Activated naive CD4-positive, alpha-beta T cell treated with anti-CD3 and anti-CD28 coated beads for 36 hours (primary cell): ENCODE results near the gene RBM27. TPM values are rescaled to one million over a fixed set of nuclear protein-coding genes. Genes with fewer than 3 reads are reported as not detected.
"Not testable (repeated sequence)": the region's sequence is repeated elsewhere in the genome, so short reads cannot be mapped to it uniquely, and the experiment has no call there.

Source experiments
- CTCF ChIA-PET: fragments of 350-600 bp; sonication (Branson Sonifier 250); formaldehyde crosslinking; loops from one replicate; lab custom pipeline; 2021; ENCODE audit warnings: antibody characterized with exemption; lab: Charles Lee
- DNase-seq: peaks from one replicate; pipeline ENCODE4 v3.0.0-alpha.2; 2020
- H3K27ac Mint-ChIP-seq: one replicate; pipeline ENCODE4 v1.8.0; 2021; ENCODE audit warnings: mild to moderate bottlenecking, mixed read lengths
- H3K27me3 Mint-ChIP-seq: one replicate; pipeline ENCODE4 v1.8.0; 2021; ENCODE audit warnings: low read depth, mixed read lengths
- H3K36me3 Mint-ChIP-seq: one replicate; pipeline ENCODE4 v1.8.0; 2021; ENCODE audit warnings: low read depth, mixed read lengths
- H3K4me1 Mint-ChIP-seq: one replicate; pipeline ENCODE4 v1.8.0; 2021; ENCODE audit warnings: low read depth, mixed read lengths
- H3K4me3 Mint-ChIP-seq: one replicate; pipeline ENCODE4 v1.8.0; 2021; ENCODE audit warnings: mild to moderate bottlenecking, moderate library complexity, mixed read lengths
- H3K9me3 Mint-ChIP-seq: one replicate; pipeline ENCODE4 v1.8.0; 2021; ENCODE audit warnings: mixed read lengths
- intact Hi-C: fragments of 100-400 bp; cut with micrococcal nuclease; formaldehyde crosslinking; loops from one replicate; pipeline ENCODE4 v1.15.1; 2023
- total RNA-seq, 2 experiments: library from RNA; stranded (reverse); gene quantifications; one replicate each; pipeline ENCODE4 v1.2.3, GENCODE V29; 2021

The RBM27 gene
- total RNA-seq, 2 experiments from 2014 or later, result 14.8 to 18.3 TPM

- intact Hi-C loops, result no loop called here
These were observed 15.0 kb upstream of the RBM27 start for GRCh38 chr5:146188358-146188757.

GRCh38 chr5:146192571-146193043, 10.8 kb upstream of the RBM27 start:
- Mint-ChIP-seq H3K36me3 (no peaks in the 10 kb centered on the region), H3K4me1 (no peaks in the 10 kb centered on the region), H3K27ac (no peak overlapping the region), H3K9me3 (no peaks in the 10 kb centered on the region), H3K4me3 (no peak overlapping the region), H3K27me3 (peaks cover 5% of the 10 kb centered on the region)
- no peak for DNase-seq
- CTCF ChIA-PET, result interaction anchor here (1.0 kb wide), 2 partner anchors 13 to 19 kb away, joined by 3 read pairs; no protein-coding TSS in a partner anchor
- intact Hi-C loops, result no loop called here

More at GRCh38 chr5:146188358-146188757, 15.0 kb upstream of the RBM27 start:
- H3K9me3 Mint-ChIP-seq, result no peaks in the 10 kb centered on the region
- H3K27me3 Mint-ChIP-seq, result peaks cover 5% of the 10 kb centered on the region
- H3K4me1 Mint-ChIP-seq, result peaks cover 9% of the 10 kb centered on the region
- H3K36me3 Mint-ChIP-seq, result no peaks in the 10 kb centered on the region
- no peak for DNase-seq
- H3K27ac Mint-ChIP-seq, result no peak overlapping the region
- no peak overlapping the region for H3K4me3 Mint-ChIP-seq
- CTCF ChIA-PET, result interaction anchor here (0.6 to 0.7 kb wide), 3 partner anchors 14 to 743 kb away, joined by 3 to 4 read pairs (median 4); no protein-coding TSS in a partner anchor

DNA sequence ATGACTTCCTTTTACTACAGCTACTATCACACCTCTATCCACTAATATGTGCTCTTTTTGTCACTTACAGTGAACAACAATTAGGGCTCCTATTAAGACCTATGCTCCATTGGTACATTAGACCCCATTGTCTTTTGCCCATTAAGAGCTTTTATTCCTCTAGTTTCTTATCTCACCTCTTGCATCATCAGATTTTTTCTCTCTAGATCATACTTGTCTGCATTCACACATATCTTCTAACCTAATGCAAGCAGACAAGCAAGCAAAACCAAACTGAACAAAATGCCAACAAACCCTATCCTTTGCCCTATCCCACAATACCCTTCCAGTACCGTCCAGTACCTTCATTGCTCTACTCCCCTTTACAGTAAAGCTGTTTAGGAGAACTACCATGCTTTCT, 10.1 kb upstream of the RBM27 start:
- intact Hi-C loops, result no loop called here
- H3K27ac Mint-ChIP-seq, result no peak overlapping the region
- no peak overlapping the region for H3K4me3 Mint-ChIP-seq
- CTCF ChIA-PET, result interaction anchor here (1.0 kb wide), 2 partner anchors 12 to 19 kb away, joined by 3 read pairs; no protein-coding TSS in a partner anchor
- no peaks in the 10 kb centered on the region for H3K9me3 Mint-ChIP-seq
- H3K27me3 Mint-ChIP-seq, result peaks cover 5% of the 10 kb centered on the region
- no peaks in the 10 kb centered on the region for H3K36me3 Mint-ChIP-seq
- H3K4me1 Mint-ChIP-seq, result no peaks in the 10 kb centered on the region
- no peak for DNase-seq

DNA sequence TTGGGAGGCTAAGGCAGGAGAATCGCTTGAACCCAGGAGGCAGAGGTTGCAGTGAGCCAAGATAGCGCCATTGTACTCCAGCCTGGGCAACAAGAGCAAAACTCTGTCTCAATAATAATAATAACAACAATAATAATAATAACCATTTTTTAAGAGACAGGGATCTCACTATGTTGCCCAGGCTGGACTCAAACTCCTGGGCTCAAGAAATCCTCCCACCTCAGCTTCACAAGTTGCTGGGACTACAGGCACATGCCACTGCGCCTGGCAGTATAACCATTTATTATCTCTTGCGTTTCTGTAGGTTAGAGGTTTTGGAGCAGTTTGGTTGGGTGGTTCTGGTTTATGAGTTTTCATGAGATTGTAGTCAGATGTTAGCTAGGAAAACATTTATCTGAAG, 8.4 kb upstream of the RBM27 start:
- CTCF ChIA-PET, H3K36me3 Mint-ChIP-seq, intact Hi-C loops, H3K27ac Mint-ChIP-seq, H3K9me3 Mint-ChIP-seq, H3K27me3 Mint-ChIP-seq, H3K4me3 Mint-ChIP-seq, DNase-seq, H3K4me1 Mint-ChIP-seq: not testable (repeated sequence)

DNA sequence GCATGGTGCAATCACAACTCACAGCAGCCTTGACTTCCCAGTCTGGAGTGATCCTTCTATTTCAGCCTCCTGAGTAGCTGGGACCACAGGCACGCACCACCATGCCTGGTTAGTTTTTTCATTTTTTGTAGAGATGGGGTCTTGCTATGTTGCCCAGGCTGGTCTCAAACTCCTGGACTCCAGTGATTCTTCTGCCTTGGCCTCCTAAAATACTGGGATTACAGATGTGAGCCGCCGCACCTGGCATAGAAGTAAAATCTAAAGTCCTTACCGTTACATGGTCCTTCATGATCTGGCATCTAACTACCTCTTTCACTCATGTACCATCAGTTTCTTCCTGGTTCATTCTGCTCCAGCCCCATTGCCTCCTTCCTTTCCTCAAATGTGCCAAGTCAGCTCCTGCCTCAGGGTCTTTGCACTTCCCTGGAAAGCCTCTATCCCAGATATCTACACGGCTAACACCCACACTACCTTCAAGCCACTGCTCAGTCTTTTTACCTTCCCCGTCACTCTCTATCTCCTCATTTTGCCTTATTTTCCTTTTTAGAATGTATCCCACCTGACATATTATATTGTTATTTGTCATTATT, 6.9 kb upstream of the RBM27 start:
- H3K9me3 Mint-ChIP-seq, result no peaks in the 10 kb centered on the region
- intact Hi-C loops, result no loop called here
- CTCF ChIA-PET, result no interaction called here
- H3K27me3 Mint-ChIP-seq, result peaks cover 2% of the 10 kb centered on the region
- no peak for DNase-seq
- H3K36me3 Mint-ChIP-seq, result no peaks in the 10 kb centered on the region
- H3K4me3 Mint-ChIP-seq, result no peak overlapping the region
- H3K27ac Mint-ChIP-seq, result no peak overlapping the region
- no peaks in the 10 kb centered on the region for H3K4me1 Mint-ChIP-seq

DNA sequence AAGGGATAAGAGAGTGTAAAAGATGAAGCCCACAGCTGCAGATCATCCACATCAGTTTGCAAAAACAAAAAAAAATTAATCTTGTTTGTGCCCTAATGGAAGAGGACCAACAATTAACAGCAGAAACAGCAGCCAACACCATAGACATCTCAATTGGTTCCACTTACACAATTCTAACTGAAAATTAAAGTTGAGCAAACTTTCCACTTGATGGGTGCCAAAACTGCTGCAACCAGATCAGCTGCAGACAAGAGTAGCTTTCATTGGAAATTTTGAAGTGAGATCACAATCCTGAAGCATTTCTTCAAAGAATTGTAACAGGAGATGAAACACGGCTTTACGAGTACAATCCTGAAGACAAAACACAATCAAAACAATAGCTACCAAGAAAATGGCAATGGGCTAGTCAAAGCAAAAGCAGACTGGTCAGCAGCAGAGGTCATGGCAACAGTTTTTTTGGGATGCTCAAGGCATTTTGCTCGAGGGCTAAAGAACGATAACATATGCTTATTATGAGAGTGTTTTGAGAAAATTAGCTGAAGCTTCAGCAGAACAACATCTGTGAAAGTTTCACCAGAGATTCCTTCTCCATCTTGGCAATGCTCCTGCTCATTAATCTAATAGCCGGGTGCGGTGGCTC, 4.1 kb upstream of the RBM27 start:
- H3K27me3 Mint-ChIP-seq, result no peaks in the 10 kb centered on the region
- H3K4me3 Mint-ChIP-seq, result no peak overlapping the region
- H3K27ac Mint-ChIP-seq, result no peak overlapping the region
- H3K9me3 Mint-ChIP-seq, result no peaks in the 10 kb centered on the region
- intact Hi-C loops, result no loop called here
- CTCF ChIA-PET, result no interaction called here
- no peaks in the 10 kb centered on the region for H3K36me3 Mint-ChIP-seq
- DNase-seq, result no peak
- peaks cover 4% of the 10 kb centered on the region for H3K4me1 Mint-ChIP-seq

- H3K4me1 Mint-ChIP-seq, intact Hi-C loops, H3K4me3 Mint-ChIP-seq, H3K9me3 Mint-ChIP-seq, H3K27ac Mint-ChIP-seq, H3K36me3 Mint-ChIP-seq, DNase-seq, CTCF ChIA-PET, H3K27me3 Mint-ChIP-seq: not testable (repeated sequence)
These were observed 1.6 kb upstream of the RBM27 start for GRCh38 chr5:146201795-146202194.

- no peak for DNase-seq
These were observed 427 bp downstream of the RBM27 start for GRCh38 chr5:146203872-146204192.

GRCh38 chr5:146205499-146206202, 2.2 kb downstream of the RBM27 start:
- CTCF ChIA-PET, result interaction anchor here (0.6 to 0.8 kb wide), 3 partner anchors 13 to 37 kb away, joined by 3 to 5 read pairs (median 3); no protein-coding TSS in a partner anchor
- Mint-ChIP-seq H3K27ac (peak overlapping the region; percentile 68), H3K36me3 (peaks cover 5% of the 10 kb centered on the region), H3K4me1 (peaks cover 29% of the 10 kb centered on the region), H3K9me3 (no peaks in the 10 kb centered on the region), H3K4me3 (peak overlapping the region; percentile 54), H3K27me3 (no peaks in the 10 kb centered on the region)
- intact Hi-C loops, result loop anchor here (1.0 kb wide), 2 partner anchors 34 to 259 kb away; no protein-coding TSS in a partner anchor
- no peak for DNase-seq

More at GRCh38 chr5:146203872-146204192, 427 bp downstream of the RBM27 start:
- peaks cover 21% of the 10 kb centered on the region for H3K4me1 Mint-ChIP-seq
- H3K27ac Mint-ChIP-seq, result no peak overlapping the region
- no peak overlapping the region for H3K4me3 Mint-ChIP-seq
- CTCF ChIA-PET, result no interaction called here
- no peaks in the 10 kb centered on the region for H3K27me3 Mint-ChIP-seq
- intact Hi-C loops, result loop anchor here (1.0 kb wide), 2 partner anchors 22 to 243 kb away; partner anchors contain the start of genes LARS1 and TCERG1
- H3K9me3 Mint-ChIP-seq, result no peaks in the 10 kb centered on the region
- peaks cover 2% of the 10 kb centered on the region for H3K36me3 Mint-ChIP-seq

GRCh38 chr5:146206257-146206656, 2.9 kb downstream of the RBM27 start:
- Mint-ChIP-seq H3K36me3 (peaks cover 5% of the 10 kb centered on the region), H3K9me3 (no peaks in the 10 kb centered on the region), H3K4me3 (peak overlapping the region; percentile 54), H3K27ac (peak overlapping the region; percentile 68), H3K4me1 (peaks cover 29% of the 10 kb centered on the region), H3K27me3 (no peaks in the 10 kb centered on the region)
- DNase-seq, result no peak
- intact Hi-C loops, result loop anchor here (1.0 kb wide), 2 partner anchors 33 to 260 kb away; no protein-coding TSS in a partner anchor
- CTCF ChIA-PET, result interaction anchor here (0.7 kb wide), 1 partner anchor 20 kb away, joined by 5 read pairs; no protein-coding TSS in a partner anchor

GRCh38 chr5:146208916-146209522, 5.6 kb downstream of the RBM27 start:
- peaks cover 36% of the 10 kb centered on the region for H3K4me1 Mint-ChIP-seq
- CTCF ChIA-PET, result no interaction called here
- DNase-seq, result no peak
- no peaks in the 10 kb centered on the region for H3K27me3 Mint-ChIP-seq
- H3K36me3 Mint-ChIP-seq, result peaks cover 8% of the 10 kb centered on the region
- no peaks in the 10 kb centered on the region for H3K9me3 Mint-ChIP-seq
- no peak overlapping the region for H3K27ac Mint-ChIP-seq
- intact Hi-C loops, result loop anchor here (2.0 kb wide), 1 partner anchor 14 kb away; no protein-coding TSS in a partner anchor
- H3K4me3 Mint-ChIP-seq, result no peak overlapping the region

DNA sequence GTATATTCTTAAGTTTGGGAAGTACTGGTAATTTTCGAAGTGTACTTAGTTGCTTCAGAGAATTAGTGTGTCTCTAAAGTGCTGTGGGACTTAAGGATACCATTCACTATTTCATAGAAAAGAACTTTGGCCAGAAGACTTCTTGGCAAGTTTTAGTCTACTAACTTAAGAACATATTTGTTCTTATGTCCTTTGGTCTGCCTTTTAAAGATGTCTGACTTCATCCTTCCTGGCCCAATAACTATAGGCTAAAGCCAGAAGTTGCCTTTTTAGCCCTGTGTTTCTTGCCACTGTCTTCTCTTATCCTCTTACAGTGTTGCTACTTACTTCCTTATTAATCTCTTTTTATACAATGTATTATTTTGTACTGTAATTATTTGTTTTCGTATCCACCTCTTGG, 6.3 kb downstream of the RBM27 start:
- no peaks in the 10 kb centered on the region for H3K9me3 Mint-ChIP-seq
- CTCF ChIA-PET, result no interaction called here
- intact Hi-C loops, result loop anchor here (2.0 kb wide), 1 partner anchor 13 kb away; no protein-coding TSS in a partner anchor
- H3K4me3 Mint-ChIP-seq, result no peak overlapping the region
- no peak for DNase-seq
- peaks cover 41% of the 10 kb centered on the region for H3K4me1 Mint-ChIP-seq
- H3K36me3 Mint-ChIP-seq, result peaks cover 8% of the 10 kb centered on the region
- no peaks in the 10 kb centered on the region for H3K27me3 Mint-ChIP-seq
- H3K27ac Mint-ChIP-seq, result no peak overlapping the region
